Colonic mucosa (tissue), 4 donors: ENCODE results near the gene NUDCD3. TPM values are rescaled to one million over a fixed set of nuclear protein-coding genes. Genes with fewer than 3 reads are reported as not detected.

Source experiments
- DNase-seq: peaks from one replicate; pipeline ENCODE4 v3.0.0-alpha.2; 2020
- H3K27ac ChIP-seq: fragments of 200-600 bp; one replicate; pipeline ENCODE4 v1.8.0; 2021
- H3K27me3 ChIP-seq: fragments of 200-600 bp; one replicate; pipeline ENCODE4 v1.8.0; 2021
- H3K36me3 ChIP-seq: fragments of 200-600 bp; one replicate; pipeline ENCODE4 v1.8.0; 2021
- H3K4me1 ChIP-seq: fragments of 200-600 bp; one replicate; pipeline ENCODE4 v1.8.0; 2021; ENCODE audit warnings: mild to moderate bottlenecking
- H3K4me3 ChIP-seq: fragments of 200-600 bp; one replicate; pipeline ENCODE4 v1.8.0; 2021
- H3K9ac ChIP-seq, 2 donors: one replicate each; pipeline ENCODE4 v1.7.0; 2013; ENCODE audit warnings: control low read depth in 2 of 2, low read depth in 2 of 2, low read length in 2 of 2
- H3K9me3 ChIP-seq: fragments of 200-600 bp; one replicate; pipeline ENCODE4 v1.8.0; 2021
- intact Hi-C: fragments of 100-400 bp; cut with DNase I; formaldehyde crosslinking; loops from one replicate; pipeline ENCODE4 v1.14.1; 2022
- total RNA-seq, 2 donors: library from RNA; stranded (reverse); fragmentation: NEBNext Ultra II Directional in 1 of 2; extraction: Animal tissue kit (Norgen Biotek cat#: 25700) in 1 of 2; gene quantifications; one replicate each; pipeline ENCODE4 v1.2.1, GENCODE V29; 2021
- TF ChIP-seq, protein P1 (sequence below): fragments of 200-600 bp; IDR thresholded peaks from one replicate; pipeline ENCODE4 v1.8.0; 2022; ENCODE audit warnings: antibody characterized with exemption, mild to moderate bottlenecking
- donor health status: healthy.
- donor health status: DM: no; HTN: no; CAD: no.
- donor health status: DM: no; HTN: no; CAD: no.

NUDCD3 gene
- total RNA-seq, 2 donors from 2014 or later = 77.7 to 105 TPM

DNA sequence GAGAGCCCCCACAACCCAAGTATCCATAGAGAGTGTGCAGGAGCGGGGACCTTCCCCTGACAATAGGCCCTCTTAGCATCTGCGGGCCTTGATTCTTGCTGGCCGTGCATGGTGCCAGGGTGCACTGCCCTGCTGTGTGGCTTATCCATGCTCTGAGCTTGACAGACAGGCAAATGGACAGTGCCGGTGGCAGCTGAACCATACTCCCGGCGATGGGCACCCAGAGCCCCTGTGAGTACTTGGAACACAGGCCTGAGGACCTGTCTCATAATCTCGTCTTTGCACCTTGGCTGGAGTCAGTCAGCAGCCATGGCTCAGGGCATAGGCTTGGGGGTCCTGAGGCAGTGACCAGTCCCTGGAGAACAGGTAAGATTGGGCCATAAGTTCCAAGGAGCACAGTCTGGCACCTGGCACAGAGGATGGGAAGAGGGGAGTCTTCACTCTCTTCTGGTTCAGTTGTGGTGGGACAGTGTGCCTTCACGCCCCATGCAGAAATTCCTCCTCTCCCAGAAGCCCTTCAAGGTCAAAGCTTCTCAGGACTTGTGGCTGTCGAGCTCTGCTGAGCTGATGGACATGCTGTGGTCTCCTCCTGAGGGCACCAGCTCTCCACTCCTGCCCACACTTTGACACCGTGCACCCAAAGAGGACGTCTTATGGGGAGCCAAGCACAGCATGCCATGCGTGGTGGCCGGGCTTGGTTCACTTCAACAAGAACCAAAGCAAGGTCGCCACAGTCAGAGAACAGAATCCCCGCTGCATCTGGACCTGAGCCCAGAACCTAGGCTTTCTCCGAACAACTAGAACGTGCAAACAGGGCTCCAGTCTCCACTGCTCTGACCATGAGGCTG is 105.6 kb downstream of the NUDCD3 start:
- no peak overlapping the region for H3K27ac ChIP-seq
- no peak overlapping the region for H3K4me3 ChIP-seq
- peaks cover 9% of the 10 kb centered on the region for H3K36me3 ChIP-seq
- TF ChIP-seq, protein P1, sequence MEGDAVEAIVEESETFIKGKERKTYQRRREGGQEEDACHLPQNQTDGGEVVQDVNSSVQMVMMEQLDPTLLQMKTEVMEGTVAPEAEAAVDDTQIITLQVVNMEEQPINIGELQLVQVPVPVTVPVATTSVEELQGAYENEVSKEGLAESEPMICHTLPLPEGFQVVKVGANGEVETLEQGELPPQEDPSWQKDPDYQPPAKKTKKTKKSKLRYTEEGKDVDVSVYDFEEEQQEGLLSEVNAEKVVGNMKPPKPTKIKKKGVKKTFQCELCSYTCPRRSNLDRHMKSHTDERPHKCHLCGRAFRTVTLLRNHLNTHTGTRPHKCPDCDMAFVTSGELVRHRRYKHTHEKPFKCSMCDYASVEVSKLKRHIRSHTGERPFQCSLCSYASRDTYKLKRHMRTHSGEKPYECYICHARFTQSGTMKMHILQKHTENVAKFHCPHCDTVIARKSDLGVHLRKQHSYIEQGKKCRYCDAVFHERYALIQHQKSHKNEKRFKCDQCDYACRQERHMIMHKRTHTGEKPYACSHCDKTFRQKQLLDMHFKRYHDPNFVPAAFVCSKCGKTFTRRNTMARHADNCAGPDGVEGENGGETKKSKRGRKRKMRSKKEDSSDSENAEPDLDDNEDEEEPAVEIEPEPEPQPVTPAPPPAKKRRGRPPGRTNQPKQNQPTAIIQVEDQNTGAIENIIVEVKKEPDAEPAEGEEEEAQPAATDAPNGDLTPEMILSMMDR = no peak
- H3K9ac ChIP-seq = no peak overlapping the region
- DNase-seq = peak; percentile 13
- H3K4me1 ChIP-seq = no peaks in the 10 kb centered on the region
- no peaks in the 10 kb centered on the region for H3K9me3 ChIP-seq
- no peaks in the 10 kb centered on the region for H3K27me3 ChIP-seq
- intact Hi-C loops = no loop called here

DNA sequence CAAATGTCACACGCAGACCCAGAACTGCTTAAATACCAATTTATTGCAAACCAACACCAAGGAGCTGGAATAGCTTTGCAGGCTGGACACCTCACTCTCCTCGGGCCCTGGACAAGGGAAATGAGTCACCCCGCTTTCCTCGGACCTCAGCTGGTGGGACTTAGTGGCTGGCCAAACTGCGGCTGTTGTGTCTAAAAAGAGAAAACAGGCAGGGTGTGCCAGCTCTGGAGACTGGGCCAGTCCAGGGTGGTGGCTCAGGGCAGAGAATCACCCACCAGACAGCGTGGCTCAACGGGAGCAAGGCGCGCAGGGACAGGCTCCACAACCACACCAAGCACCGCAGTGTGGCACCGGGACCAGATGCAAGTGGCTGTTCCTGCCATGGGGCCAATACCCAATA is 106.9 kb downstream of the NUDCD3 start:
- Histone ChIP-seq H3K9me3 (no peaks in the 10 kb centered on the region), H3K36me3 (peaks cover 5% of the 10 kb centered on the region), H3K27me3 (no peaks in the 10 kb centered on the region), H3K4me1 (no peaks in the 10 kb centered on the region), H3K9ac (no peak overlapping the region), H3K27ac (no peak overlapping the region), H3K4me3 (no peak overlapping the region)
- intact Hi-C loops = no loop called here
- TF ChIP-seq, protein P1 = no peak
- peak; percentile 11 for DNase-seq

DNA sequence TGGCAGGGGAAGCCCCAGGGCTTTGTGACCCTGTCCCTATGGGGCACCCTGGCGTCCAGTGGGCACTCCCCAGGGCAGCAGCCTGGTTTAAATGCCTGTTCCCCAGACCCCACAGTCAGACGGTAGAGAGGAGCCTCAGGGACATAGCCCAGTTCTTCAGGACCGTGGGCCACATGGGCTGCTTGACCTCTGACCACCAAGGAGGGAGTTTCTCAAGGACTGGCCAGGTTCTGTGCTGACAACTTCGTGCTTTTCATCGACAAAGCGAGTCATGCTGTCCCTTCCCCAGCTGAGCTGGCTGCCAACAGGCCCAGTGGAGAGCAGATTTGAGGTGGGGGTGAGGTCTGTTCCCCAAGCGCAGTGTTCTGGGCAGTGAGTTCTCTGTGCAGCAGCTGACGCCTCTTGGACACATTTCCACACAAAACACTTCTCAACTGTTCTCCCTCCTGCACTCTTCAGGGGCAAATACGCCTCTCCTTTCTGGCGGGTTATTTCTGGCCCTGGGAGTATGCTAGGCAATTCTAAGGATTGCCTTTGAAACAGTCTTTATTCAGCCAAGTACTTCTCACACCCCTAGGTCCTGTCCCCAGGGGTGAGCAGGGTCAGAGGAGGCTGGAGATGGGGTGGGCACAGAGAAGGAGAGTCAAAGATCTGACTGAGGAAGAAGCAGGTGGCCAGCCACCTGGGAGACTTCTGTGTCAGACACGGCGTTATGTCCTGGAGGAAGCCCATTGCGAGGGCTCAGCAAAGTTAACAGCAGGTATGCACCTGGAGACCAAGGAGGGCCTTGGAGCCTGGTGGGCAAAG is 107.8 kb downstream of the NUDCD3 start:
- TF ChIP-seq, protein P1 = no peak
- Histone ChIP-seq H3K9me3 (no peaks in the 10 kb centered on the region), H3K27ac (no peak overlapping the region), H3K9ac (no peak overlapping the region), H3K4me3 (no peak overlapping the region), H3K27me3 (no peaks in the 10 kb centered on the region), H3K36me3 (peaks cover 5% of the 10 kb centered on the region), H3K4me1 (no peaks in the 10 kb centered on the region)
- DNase-seq = peak; percentile 15
- intact Hi-C loops = no loop called here

DNA sequence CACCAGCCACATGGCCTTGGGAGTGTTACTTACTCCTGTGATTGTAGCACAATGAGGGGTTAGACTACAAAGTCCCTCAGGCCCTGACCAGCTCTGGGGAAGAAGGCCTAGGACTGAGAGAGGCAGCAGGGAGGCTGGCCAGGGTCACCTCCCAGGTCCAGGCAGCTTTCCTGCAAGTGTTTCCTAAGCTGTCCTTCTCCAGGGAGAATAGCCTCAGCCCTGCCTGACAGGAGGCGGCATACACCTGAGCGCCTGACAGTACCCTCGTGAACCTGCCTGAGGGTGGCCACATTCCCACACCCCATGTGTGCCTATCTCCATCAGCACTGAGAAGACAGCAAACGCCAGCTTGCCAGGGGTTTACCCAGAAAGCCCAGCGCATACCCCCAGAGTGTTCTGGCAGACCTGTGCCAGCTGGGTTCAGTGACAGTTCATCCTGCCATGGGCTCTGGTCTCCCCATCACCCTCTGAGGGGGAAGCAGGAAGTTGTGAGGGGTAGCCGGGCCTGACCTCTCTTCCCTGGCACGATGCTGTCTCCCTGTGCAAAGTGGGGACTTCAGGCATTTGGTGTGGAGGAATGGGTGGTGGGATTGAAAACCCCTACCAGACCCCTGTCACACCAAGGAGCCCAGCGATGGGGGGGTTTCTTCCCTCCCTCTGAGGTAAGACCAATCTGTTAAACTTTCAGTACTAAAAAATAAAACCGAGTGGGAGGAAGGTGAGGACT is 108.8 kb downstream of the NUDCD3 start:
- Histone ChIP-seq H3K9me3 (no peaks in the 10 kb centered on the region), H3K27me3 (no peaks in the 10 kb centered on the region), H3K9ac (no peak overlapping the region), H3K4me1 (no peaks in the 10 kb centered on the region), H3K27ac (no peak overlapping the region), H3K4me3 (no peak overlapping the region), H3K36me3 (peaks cover 5% of the 10 kb centered on the region)
- intact Hi-C loops = no loop called here
- DNase-seq = peak; percentile 15
- TF ChIP-seq, protein P1 = no peak

DNA sequence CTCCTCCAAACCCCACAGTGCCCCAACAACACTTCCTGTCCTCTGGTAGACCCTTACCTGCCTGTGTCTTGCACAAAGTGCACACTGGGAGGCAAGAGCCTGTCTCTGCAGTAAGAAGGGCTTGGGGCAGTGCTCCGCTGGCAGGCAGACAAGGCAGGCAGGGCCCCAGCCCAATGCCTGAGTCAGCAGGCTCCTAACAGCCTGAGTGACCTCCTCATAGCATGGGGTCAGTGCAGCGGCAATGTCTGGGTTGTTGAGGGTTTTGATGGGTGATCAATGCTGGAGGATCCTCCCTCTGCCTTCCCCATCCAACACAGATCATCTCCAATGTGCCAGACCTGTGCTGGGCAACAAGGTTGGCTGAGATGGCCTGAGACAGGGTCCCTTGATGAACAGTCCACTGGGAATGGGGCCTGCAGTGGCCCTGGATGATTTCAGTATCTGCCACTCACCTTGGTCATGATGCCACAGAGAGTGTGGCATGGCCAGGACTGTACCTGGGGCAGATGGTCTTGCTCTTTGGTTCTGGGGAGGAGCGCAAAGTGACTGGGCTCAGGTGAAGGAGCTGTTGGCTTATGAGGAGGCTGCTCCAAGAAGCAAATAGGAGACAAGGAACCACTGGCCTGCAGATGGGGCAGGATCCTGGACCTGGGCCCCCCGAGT is 109.5 kb downstream of the NUDCD3 start:
- TF ChIP-seq, protein P1 = no peak
- peaks cover 5% of the 10 kb centered on the region for H3K36me3 ChIP-seq
- H3K4me3 ChIP-seq = no peak overlapping the region
- no peak for DNase-seq
- intact Hi-C loops = no loop called here
- no peaks in the 10 kb centered on the region for H3K9me3 ChIP-seq
- H3K27me3 ChIP-seq = no peaks in the 10 kb centered on the region
- H3K9ac ChIP-seq = no peak overlapping the region
- H3K4me1 ChIP-seq = no peaks in the 10 kb centered on the region
- no peak overlapping the region for H3K27ac ChIP-seq
